Chondrocyte (in vitro differentiated cells): ENCODE measurements around the gene ANKRD52. TPM values are rescaled to one million over a fixed set of nuclear protein-coding genes. Genes with fewer than 3 reads are reported as not detected.

Experiments used
- DNase-seq: peaks from one replicate; pipeline ENCODE4 v3.0.0; 2021; ENCODE audit warnings: mixed read lengths, low spot score
- H3K27ac Mint-ChIP-seq: one replicate; pipeline ENCODE4 v1.8.0; 2021; ENCODE audit warnings: mild to moderate bottlenecking, moderate library complexity, mixed read lengths; ENCODE audit not compliant: unreplicated experiment
- H3K27me3 Mint-ChIP-seq: 2 replicates; pipeline ENCODE4 v1.8.0; 2021; ENCODE audit warnings: low read depth, mixed read lengths
- H3K36me3 Mint-ChIP-seq: 2 replicates; pipeline ENCODE4 v1.8.0; 2021; ENCODE audit warnings: low read depth, mixed read lengths
- H3K4me1 Mint-ChIP-seq: 2 replicates; pipeline ENCODE4 v1.8.0; 2021; ENCODE audit warnings: low read depth, mild to moderate bottlenecking, mixed read lengths
- H3K4me3 Mint-ChIP-seq: one replicate; pipeline ENCODE4 v1.8.0; 2021; ENCODE audit warnings: mild to moderate bottlenecking, moderate library complexity, mixed read lengths; ENCODE audit not compliant: unreplicated experiment
- H3K9me3 Mint-ChIP-seq: 2 replicates; pipeline ENCODE4 v1.8.0; 2021; ENCODE audit warnings: low read depth, mixed read lengths
- CTCF ChIP-seq: fragments of 200-600 bp; sonication (generic); IDR thresholded peaks from 2 replicates; pipeline ENCODE4 v1.5.0; 2021; ENCODE audit warnings: antibody characterized with exemption, mild to moderate bottlenecking, moderate library complexity
- total RNA-seq: library from RNA; stranded (reverse); gene quantifications from 3 replicates; pipeline ENCODE4 v1.2.1, GENCODE V29; 2021

ANKRD52 gene
- total RNA-seq, 1 donor from 2014 or later = 106 TPM

- peaks cover 31% of the 10 kb centered on the region for H3K4me1 Mint-ChIP-seq
- no peaks in the 10 kb centered on the region for H3K36me3 Mint-ChIP-seq
- H3K9me3 Mint-ChIP-seq = no peaks in the 10 kb centered on the region
- peak overlapping the region; percentile 90 for H3K27ac Mint-ChIP-seq
- H3K4me3 Mint-ChIP-seq = no peak overlapping the region
- no peak for TF ChIP-seq CTCF
- no peaks in the 10 kb centered on the region for H3K27me3 Mint-ChIP-seq
- DNase-seq = peak; percentile 11
Observed at GRCh38 chr12:56261503-56262232, 3.5 kb upstream of the ANKRD52 start.

GRCh38 chr12:56260921-56261320, 2.7 kb upstream of the ANKRD52 start:
- peak; percentile 18 for DNase-seq
- no peaks in the 10 kb centered on the region for H3K27me3 Mint-ChIP-seq
- no peak for TF ChIP-seq CTCF
- H3K4me3 Mint-ChIP-seq = no peak overlapping the region
- no peak overlapping the region for H3K27ac Mint-ChIP-seq
- H3K9me3 Mint-ChIP-seq = no peaks in the 10 kb centered on the region
- H3K36me3 Mint-ChIP-seq = peaks cover 4% of the 10 kb centered on the region
- H3K4me1 Mint-ChIP-seq = peaks cover 33% of the 10 kb centered on the region

GRCh38 chr12:56260380-56260779, 2.2 kb upstream of the ANKRD52 start:
- H3K4me3 Mint-ChIP-seq = no peak overlapping the region

GRCh38 chr12:56258820-56259183, 618 bp upstream of the ANKRD52 start:
- no peak for TF ChIP-seq CTCF

More at GRCh38 chr12:56260380-56260779, 2.2 kb upstream of the ANKRD52 start:
- Mint-ChIP-seq H3K4me1 (peaks cover 31% of the 10 kb centered on the region), H3K9me3 (no peaks in the 10 kb centered on the region), H3K36me3 (peaks cover 4% of the 10 kb centered on the region), H3K27me3 (no peaks in the 10 kb centered on the region), H3K27ac (no peak overlapping the region)
- TF ChIP-seq CTCF = no peak
- peak; percentile 26 for DNase-seq

GRCh38 chr12:56257491-56258067, 605 bp downstream of the ANKRD52 start:
- DNase-seq = no peak

More at GRCh38 chr12:56258820-56259183, 618 bp upstream of the ANKRD52 start:
- peaks cover 14% of the 10 kb centered on the region for H3K36me3 Mint-ChIP-seq
- no peak for DNase-seq
- H3K4me1 Mint-ChIP-seq = peaks cover 31% of the 10 kb centered on the region
- H3K27ac Mint-ChIP-seq = peak overlapping the region; percentile 95
- no peaks in the 10 kb centered on the region for H3K9me3 Mint-ChIP-seq
- H3K27me3 Mint-ChIP-seq = no peaks in the 10 kb centered on the region
- peak overlapping the region; percentile 83 for H3K4me3 Mint-ChIP-seq

More at GRCh38 chr12:56257491-56258067, 605 bp downstream of the ANKRD52 start:
- TF ChIP-seq CTCF = no peak
- peak overlapping the region; percentile 92 for H3K4me3 Mint-ChIP-seq
- peak overlapping the region; percentile 82 for H3K27ac Mint-ChIP-seq
- peaks cover 25% of the 10 kb centered on the region for H3K36me3 Mint-ChIP-seq
- H3K27me3 Mint-ChIP-seq = no peaks in the 10 kb centered on the region
- H3K9me3 Mint-ChIP-seq = no peaks in the 10 kb centered on the region
- peaks cover 31% of the 10 kb centered on the region for H3K4me1 Mint-ChIP-seq
